Measurements from ENCODE around the gene MYOM3.

GRCh38 chr1:24138476-24139221 lies 26.7 kb upstream of the MYOM3 start:
- TF ChIP-seq CTCF (IDR thresholded peaks at IDR 0.05; ENCODE audit: poor library complexity, severe bottlenecking) (no peak), POLR2AphosphoS5 (IDR thresholded peaks at IDR 0.05) (no peak), SMC3 (conservative IDR thresholded peaks at IDR 0.05; ENCODE audit: poor library complexity) (no peak)

Measured in neural cell (in vitro differentiated cells).